NCI-H1417 treated with DMSO at 0.1 percent for 48 hours (cell line): ENCODE data around the gene SLC40A1.

ENCODE experiments used
- DNase-seq: peaks from one replicate; lab custom pipeline; 2025; lab: John Stamatoyannopoulos, UW

The SLC40A1 gene

GRCh38 chr2:189540551-189540950 lies 40.0 kb downstream of the SLC40A1 start:
- DNase-seq, result no peak

DNA sequence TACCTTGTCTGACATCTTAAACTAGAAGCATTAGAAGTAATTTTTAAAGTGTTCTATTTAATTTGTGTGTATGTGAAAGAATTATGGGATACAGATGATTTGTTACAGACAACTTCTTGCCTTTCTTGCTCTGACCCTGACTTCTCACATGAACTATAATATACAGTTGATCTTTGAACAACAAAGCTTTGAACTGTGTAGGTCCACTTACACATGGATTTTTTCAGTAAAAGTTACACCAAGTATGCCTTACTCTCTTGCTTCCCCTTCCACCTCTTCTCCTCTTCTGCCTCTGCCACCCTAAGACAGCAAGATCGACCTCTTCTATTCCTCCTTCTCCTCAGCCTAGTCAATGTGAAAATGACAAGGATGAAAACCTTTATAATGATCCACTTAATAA lies 42.2 kb downstream of the SLC40A1 start:
- no peak for DNase-seq

- no peak for DNase-seq
These were observed 43.8 kb downstream of the SLC40A1 start for GRCh38 chr2:189536830-189537229.

- no peak for DNase-seq
These were observed 45.4 kb downstream of the SLC40A1 start for GRCh38 chr2:189534854-189535832.

GRCh38 chr2:189533288-189534035 lies 47.1 kb downstream of the SLC40A1 start:
- DNase-seq, result no peak

- no peak for DNase-seq
These were observed 49.5 kb downstream of the SLC40A1 start for GRCh38 chr2:189530965-189531637.

GRCh38 chr2:189528617-189529016 lies 52.0 kb downstream of the SLC40A1 start:
- no peak for DNase-seq

- no peak for DNase-seq
These were observed 52.6 kb downstream of the SLC40A1 start for GRCh38 chr2:189527812-189528592.

DNA sequence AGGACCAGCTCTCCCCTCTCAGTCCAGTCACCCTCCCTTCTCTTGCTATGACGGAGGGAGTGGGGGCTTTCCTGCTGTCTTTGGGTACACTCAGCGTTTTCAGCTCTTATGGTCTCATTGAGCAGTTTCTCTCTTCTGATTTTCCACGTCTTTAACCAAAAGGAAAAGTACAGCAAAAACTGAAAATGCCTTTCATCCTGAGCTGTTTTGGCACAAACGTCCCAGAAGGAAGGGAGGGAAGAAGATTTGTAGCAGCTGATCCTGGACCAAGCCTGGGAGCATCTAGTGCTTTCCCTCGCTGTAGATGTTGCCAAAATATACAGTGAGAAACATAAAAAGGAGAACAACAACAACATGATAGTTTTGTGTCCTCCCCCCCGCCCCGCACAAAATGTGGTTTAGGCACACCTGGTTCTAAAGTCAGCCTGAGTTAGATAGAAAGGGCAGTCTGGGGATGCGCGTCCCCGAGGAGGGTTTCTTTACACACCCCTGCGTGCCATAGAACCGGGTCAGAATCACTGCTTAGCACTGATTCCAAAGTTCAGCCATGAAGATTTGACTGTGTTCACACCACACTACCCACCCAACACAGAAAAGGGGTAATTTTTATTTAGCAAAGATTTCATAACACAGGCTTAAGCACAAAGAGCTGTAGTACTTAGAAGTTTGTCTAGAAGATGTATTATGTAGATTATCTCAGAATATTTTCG lies 53.4 kb downstream of the SLC40A1 start:
- DNase-seq, result no peak

GRCh38 chr2:189526241-189526640 lies 54.3 kb downstream of the SLC40A1 start:
- DNase-seq, result no peak

GRCh38 chr2:189524746-189525145 lies 55.8 kb downstream of the SLC40A1 start:
- DNase-seq, result no peak

DNA sequence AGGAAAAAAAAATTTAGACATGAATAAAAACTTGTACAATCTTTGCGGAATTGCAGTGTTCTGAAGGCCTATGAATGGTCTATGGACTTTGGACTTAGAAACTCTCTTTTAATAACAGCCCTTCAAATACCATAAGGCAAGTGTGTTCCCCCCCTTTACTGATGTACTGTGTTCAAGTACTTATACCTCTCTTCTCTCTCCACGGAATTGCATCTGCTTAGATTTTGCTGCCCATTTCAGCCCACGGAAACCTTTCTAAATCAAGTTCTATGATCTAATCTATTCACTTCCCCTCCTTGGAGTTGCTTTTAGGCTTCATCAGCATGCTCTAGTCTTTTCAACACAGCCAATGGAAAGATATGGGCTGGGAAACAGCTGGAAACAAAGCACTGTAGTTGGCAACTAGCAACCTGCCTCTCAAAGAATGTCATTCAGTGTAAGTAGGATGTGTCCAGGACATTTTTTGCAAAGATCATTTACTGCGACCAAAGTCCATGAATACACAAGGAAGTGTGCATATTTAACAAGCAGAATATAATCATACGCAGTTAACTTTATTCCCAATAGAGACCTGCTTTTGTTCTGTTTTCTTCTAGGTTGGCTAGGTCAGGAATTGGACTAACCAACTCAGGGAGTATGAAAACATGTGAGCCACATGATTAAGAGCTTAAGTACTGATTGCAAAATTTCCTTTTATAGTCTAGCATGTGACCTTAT lies 58.0 kb downstream of the SLC40A1 start:
- DNase-seq, result no peak

- no peak for DNase-seq
These were observed 58.7 kb downstream of the SLC40A1 start for GRCh38 chr2:189521699-189522434.

DNA sequence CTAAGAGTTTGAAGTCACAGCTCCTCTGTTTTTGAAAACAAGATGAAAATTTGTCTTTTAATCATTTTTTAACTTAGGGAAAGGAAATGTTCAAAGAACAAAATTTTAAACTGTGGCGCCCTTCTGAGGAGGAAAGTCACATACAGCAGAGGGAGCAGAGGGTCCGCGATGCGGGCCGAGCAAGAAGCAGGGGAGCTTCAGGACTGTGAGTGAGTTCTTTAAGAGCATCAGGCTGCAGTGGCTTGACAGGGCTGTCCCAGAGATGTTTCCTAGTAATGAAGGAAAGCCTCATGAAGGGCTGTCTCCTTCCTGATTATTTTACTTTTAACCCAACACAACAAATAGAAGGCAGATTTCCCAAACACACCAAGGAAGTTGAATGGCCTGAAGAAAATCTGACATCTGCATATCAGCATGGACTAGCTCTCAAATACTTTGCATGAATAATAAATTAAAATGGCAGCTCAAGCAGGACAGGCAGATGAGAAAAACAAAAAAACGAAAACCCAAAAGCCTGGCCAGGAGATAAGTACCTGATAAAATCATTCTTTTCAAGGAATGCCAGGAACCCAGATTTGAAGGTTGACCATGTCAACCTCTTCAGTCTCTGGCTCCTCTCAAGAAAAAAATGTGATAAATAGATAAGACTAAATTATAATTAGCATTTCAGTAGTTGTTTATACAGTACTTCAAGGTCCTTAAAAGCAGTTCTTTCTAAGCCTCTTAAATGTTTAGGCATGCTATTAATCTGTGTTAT lies 60.8 kb downstream of the SLC40A1 start:
- no peak for DNase-seq

GRCh38 chr2:189517847-189518535 lies 62.6 kb downstream of the SLC40A1 start:
- DNase-seq, result no peak

DNA sequence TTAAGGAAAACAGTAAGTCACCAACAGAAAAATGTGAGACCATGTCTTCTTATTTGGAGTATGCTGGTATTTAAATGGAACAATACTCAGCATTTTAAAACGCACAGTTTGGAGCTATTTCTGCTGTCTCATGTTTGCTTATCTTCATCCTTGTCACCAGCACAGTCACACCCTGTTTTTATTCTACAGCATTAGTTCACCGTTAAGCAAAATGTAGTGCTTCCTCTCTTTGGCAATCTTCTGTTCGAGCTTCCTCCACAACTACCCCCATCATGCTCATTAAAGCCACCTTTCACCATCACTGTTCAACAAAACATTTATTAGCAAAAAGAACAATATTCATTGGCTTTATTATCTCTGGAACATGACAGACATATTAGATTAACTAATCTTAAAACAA lies 64.0 kb downstream of the SLC40A1 start:
- no peak for DNase-seq

GRCh38 chr2:189515264-189515663 lies 65.3 kb downstream of the SLC40A1 start:
- no peak for DNase-seq

DNA sequence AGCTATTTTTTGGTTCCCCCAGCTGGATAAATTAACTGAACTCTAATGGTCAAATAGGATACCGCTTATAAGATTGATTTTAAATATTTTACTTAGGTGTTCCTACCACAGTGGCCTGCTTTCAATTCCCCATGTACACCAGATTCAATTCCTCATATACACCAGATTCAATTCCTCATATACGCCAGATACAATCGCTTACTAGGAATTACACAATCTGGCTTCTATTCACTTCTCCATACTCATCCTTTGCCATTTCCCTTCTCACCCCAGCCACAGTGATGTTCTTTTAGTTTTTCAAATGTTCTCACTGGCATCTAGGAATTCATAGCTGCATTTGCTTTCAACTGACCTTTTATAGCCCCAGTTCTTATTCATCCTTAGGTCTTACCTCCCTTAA lies 66.5 kb downstream of the SLC40A1 start:
- no peak for DNase-seq
